GM04504 (cell line): ENCODE results near the gene LRRK1.
"Not testable (repeated sequence)": the region's sequence is repeated elsewhere in the genome, so short reads cannot be mapped to it uniquely, and the experiment has no call there.

Experiments used
- DNase-seq: peaks from one replicate; pipeline ENCODE4 v3.0.0-alpha.2; 2012; ENCODE audit warnings: low read depth

Gene LRRK1

GRCh38 chr15:101092156-101092866 lies 173.2 kb downstream of the LRRK1 start:
- DNase-seq: no peak

DNA sequence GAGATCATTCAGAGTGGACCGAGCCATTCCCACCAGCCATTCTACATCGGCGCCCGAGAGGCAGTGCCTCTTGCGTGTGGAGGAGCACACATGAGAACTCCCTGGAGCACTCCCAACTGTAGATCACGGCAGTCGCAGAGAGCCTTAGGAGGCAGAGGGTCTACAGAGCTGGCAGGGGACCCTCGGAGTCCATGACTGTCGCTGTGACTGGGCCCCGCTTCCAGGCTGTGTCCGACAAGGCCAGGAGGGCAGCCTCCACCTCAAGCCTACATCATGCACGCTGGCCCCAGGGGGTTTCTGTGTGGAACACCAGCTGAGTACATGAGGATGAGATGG lies 173.7 kb downstream of the LRRK1 start:
- no peak for DNase-seq

DNA sequence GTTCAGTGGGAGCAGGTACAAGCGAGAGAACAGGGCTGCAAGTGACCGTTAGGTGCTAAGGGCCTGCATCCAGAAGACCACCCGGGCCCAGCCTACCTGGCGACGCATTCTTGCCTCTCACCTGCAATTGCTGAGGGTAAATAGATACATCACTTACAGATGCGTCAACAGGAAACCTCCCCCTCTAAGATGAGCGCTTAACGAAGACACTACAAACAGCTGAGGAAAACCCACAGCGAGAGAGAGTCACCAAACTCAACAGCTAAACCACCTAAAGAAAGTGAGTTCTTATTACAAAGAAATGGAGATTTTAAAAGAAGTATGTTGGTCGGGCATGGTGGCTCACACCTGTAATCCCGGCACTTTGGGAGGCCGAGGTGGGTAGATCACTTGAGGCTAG lies 174.8 kb downstream of the LRRK1 start:
- DNase-seq: no peak

DNA sequence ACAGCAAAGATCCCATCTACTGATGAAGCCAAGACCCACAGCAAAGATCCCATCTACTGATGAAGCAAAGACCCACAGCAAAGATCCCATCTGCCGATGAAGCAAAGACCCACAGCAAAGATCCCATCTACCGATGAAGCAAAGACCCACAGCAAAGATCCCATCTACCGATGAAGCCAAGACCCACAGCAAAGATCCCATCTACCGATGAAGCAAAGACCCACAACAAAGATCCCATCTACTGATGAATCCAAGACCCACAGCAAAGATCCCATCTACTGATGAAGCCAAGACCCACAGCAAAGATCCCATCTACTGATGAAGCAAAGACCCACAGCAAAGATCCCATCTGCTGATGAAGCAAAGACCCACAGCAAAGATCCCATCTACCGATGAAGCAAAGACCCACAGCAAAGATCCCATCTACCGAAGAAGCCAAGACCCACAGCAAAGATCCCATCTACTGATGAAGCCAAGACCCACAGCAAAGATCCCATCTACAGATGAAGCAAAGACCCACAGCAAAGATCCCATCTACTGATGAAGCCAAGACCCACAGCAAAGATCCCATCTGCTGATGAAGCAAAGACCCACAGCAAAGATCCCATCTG lies 176.7 kb downstream of the LRRK1 start:
- DNase-seq: not testable (repeated sequence)

GRCh38 chr15:101097111-101097510 lies 178.0 kb downstream of the LRRK1 start:
- no peak for DNase-seq

DNA sequence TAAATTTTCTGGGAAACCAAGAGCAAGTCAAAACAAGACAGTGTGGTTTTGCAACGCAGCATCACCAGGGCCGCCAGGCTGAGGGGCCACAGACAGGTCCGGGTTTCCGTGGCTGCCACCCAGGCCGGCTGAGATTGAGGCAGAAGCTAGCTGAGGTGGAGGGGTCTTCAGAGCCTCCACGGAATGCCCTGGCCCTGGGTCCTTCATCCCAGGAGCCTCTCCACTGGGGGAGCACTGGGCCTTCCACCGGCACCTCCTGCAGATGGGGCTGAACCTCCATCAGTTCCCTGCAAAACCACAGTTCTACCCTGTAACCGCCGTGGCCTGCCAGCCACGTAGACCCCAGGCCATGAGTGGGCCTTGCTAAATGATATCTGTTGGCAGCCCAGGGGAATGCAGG lies 180.0 kb downstream of the LRRK1 start:
- no peak for DNase-seq

- no peak for DNase-seq
Measured at GRCh38 chr15:101100118-101100517, 181.0 kb downstream of the LRRK1 start.

DNA sequence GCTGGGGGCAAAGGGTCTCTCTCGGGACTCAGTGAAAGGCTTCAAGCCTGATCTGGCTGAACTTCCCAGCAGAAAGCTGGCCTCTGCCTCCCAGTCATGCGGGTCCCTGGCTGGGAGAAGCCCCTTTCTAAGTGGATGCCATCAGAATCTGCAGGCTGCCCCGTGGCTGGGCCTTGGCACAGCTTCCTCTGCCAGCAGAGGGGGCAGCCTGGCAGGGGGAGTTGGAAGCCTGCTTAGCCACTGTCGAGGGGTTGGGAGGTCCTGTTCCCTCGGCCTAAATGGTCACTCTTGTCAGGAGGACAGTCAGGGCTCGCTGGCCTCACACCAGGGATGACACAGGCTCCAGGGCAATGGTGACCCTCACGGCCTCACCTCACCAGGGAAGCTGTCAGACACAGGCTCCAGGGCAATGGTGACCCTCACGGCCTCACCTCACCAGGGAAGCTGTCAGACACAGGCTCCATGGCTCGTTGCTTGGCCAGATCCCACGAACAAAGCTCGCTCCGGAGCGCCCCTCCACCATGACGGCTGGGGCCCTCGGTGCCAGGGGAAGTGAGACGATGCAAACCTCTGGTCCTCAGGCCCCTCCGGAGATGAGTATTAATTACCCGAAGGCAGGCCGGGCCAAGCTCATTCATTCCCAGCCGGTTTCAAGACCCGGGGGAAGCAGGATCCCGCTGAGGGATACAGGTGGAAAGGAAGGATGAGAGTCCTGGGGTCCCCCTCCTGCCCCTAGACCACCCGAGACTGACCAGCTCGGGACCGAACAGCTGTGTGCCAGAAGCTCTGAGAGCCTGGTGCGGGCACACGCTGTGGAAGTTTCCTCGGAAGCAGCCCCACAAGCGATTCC lies 181.7 kb downstream of the LRRK1 start:
- no peak for DNase-seq

DNA sequence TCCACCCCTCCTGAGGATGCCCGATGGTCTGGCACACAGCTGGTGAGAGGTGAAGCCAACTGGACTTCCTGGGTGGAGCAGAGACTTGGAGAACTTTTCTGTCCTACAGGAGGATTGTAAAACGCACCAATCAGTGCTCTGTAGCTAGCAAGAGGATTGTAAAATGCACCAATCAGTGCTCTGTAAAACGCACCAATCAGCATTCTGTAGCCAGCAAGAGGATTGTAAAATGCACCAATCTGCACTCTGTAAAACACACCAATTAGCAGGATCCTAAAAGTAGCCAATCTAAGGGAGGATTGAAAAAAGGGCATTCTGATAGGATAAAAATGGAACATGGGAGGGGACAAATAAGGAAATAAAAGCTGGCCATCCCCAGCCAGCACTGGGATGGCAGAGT lies 182.5 kb downstream of the LRRK1 start:
- DNase-seq: no peak

GRCh38 chr15:101102746-101103145 lies 183.6 kb downstream of the LRRK1 start:
- no peak for DNase-seq

DNA sequence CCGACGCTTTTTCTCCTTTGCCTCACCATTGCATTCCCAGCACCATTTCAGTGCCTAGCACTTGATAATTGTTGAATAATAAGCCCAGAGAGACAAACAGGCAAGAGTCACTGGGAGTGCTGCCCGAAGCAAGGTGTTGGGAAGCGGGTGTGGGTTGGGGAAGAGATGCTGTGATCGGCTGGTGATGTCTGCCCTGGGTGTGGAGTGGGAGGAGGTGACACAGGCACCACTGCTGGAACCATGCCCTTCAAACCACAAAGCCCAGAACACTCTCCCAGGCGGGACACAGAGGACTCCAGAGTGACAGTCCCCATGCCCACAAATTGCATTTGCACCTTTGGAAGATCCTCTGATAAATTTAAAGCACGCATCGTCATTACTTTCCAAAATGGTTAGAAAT lies 184.4 kb downstream of the LRRK1 start:
- no peak for DNase-seq

GRCh38 chr15:101104141-101104540 lies 185.0 kb downstream of the LRRK1 start:
- no peak for DNase-seq

- DNase-seq: no peak
Measured at GRCh38 chr15:101105059-101105891, 186.1 kb downstream of the LRRK1 start.

DNA sequence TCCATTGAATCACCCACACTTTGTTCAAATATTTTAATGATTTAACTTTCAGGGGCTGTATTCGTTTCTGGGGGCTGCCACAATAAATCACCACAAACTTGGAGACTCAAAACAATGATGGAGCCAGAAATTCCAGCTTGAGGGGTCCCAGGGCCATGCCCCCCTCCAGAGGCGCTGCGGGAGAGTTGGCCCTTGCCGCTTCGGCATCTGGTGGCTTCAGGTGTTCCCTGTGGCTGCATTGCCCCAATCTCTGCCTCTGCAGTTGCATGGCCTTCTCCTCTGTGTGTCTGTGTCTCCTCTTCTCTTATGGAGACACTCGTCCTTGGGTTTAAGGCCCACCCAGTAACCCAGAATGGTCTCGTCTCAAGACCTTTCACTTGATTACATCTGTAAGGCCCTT lies 187.9 kb downstream of the LRRK1 start:
- DNase-seq: no peak

- DNase-seq: no peak
Measured at GRCh38 chr15:101107625-101108460, 188.7 kb downstream of the LRRK1 start.

DNA sequence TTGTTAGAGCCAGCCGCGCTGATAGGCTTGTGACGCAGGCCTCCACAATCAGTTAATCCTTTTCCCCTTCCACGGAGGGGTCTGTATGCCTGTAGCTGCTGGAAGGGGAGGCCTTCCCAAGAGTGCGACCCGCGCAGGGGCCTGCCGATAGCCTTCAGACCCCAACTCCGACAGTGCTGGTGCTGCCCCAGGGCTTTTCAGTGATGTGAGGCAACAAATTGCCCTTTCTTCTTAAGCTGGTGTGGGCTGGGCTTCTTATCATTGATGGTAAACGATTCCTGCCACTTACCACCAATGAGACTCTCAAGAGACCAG lies 189.3 kb downstream of the LRRK1 start:
- no peak for DNase-seq

DNA sequence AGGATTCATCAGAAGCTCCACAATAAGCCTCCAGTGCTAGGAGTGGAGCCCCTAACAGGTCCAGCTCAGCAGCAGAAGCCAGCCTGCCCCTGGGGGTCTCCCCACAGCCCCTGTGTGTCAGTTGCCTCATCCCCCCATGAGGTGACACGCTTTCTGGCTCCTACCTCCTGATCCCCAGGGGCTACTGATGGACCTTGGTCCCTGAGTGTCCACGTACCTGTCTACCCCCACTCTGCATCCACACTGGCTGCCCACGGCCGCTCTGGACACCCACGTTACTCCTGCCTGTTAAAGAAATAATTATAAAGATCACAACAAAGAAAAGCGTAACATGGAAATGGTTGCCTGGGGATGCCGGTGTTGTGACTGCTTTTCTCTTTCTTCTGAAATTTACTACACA lies 189.6 kb downstream of the LRRK1 start:
- DNase-seq: no peak

DNA sequence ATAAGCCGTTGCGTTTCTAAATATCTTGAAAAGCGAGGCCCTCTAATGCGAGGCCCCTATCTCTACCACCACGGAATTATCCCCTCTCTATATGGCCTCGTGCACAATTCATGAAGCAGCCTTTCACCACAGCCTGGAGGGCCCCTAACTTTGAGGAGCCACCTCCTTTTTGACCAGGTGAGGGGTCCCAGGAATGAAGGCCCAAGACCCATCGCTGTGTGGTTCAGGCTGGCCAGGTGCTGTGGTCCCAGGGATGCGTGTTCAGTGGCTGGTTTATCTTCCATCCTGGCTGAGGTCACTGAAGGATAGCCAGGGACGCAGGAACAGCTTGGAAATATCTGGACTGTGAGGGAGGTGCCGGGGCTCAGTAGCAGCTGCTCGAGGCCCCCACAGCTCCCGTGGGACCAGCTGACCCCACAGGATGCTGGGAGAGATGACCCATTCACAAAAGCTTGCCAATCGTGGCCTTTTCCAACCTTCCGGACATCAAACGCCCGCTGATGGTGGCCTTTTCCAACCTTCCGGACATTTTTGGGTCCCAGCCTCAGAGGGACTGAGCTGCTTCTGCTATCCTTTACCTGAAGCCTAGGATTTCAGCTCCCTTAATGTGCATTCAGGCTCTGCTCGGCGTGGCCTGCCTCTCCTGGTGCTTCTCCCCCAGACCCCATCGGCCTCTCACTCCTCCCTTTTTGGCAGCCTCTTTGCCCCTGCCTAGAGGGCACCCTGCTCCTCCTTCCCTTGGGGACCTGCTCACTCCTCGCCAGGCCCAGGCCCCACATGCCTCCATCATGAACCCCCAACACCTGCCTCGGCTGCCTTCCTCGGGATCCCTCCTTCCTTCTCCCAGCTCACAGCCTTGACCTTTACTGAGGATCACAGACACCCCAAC lies 191.8 kb downstream of the LRRK1 start:
- DNase-seq: no peak

DNA sequence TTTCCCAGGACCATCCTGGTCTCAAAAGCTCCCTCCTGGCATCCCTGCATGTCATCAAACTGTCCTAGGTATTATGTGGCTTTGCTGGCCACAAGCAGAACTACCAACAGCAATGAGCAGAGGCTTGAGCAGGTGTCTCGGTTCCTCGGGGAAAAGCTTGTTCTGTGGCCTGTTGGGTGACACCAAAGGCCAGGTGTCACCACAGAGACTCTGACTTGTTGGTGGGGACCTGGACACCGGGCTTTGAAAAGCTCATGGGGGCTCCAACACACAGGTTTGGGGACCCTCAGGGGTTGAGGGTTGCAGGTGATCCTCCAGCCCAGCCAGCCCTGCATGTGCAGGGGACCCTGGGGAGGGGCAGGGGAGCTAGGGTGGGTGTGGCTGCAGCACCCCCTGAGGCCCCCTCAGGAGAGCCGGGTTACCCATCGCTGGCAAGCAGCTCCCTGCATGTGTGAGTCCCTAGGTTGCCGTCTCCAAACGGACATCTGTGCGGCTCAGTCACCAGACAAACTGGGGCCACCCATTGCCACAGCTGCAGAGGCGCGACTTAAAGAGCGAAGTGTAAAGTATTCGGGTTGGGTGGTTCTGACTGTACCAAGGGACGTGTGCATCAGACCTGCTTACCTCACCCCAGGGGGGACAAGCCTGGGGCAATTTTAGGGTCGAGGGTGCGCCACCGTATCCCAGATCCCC lies 192.6 kb downstream of the LRRK1 start:
- no peak for DNase-seq
